HL-60 (cell line): ENCODE measurements around the gene BCAR3.

Source experiments
- TF ChIP-seq, protein P1 (sequence below): IDR thresholded peaks from one replicate; pipeline ENCODE4 v1.5.1; 2011; ENCODE audit warnings: low read length, control low read depth, inconsistent platforms; ENCODE audit not compliant: insufficient read depth
- TF ChIP-seq, protein P2 (sequence below): IDR thresholded peaks from 2 replicates; pipeline ENCODE4 v1.6.1; 2012; ENCODE audit warnings: low read depth; ENCODE audit not compliant: insufficient replicate concordance

DNA sequence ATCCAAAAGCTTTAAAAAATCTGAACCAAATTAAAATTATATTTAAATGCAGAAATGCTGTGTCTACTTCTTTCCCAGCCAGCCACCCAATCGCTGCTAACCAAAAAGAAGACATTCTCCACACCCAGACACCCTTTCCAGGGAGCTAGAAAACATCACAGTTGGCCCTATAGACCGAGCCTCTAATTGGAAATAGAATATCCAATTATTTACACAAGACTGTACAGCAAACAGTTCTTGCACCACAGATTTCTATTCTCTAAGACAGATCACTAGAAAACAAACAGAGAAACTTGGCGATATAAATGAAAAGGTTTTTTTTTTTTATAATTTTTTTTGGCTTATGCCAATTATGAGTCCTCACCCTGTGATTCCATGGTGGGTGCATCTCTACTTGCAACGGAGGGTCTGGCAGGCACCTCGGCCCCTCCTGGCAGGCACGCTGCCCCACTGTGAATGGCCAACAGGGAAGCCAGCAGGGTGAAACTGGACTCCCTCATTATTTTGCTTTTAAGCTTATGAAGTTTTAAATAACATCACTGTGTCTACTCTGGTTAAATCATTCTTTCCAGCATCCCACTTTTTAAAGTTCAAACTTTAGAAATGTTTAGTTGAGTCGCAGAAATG is 29.2 kb downstream of the BCAR3 start:
- TF ChIP-seq, protein P1, sequence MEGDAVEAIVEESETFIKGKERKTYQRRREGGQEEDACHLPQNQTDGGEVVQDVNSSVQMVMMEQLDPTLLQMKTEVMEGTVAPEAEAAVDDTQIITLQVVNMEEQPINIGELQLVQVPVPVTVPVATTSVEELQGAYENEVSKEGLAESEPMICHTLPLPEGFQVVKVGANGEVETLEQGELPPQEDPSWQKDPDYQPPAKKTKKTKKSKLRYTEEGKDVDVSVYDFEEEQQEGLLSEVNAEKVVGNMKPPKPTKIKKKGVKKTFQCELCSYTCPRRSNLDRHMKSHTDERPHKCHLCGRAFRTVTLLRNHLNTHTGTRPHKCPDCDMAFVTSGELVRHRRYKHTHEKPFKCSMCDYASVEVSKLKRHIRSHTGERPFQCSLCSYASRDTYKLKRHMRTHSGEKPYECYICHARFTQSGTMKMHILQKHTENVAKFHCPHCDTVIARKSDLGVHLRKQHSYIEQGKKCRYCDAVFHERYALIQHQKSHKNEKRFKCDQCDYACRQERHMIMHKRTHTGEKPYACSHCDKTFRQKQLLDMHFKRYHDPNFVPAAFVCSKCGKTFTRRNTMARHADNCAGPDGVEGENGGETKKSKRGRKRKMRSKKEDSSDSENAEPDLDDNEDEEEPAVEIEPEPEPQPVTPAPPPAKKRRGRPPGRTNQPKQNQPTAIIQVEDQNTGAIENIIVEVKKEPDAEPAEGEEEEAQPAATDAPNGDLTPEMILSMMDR, result no peak
- TF ChIP-seq, protein P2, sequence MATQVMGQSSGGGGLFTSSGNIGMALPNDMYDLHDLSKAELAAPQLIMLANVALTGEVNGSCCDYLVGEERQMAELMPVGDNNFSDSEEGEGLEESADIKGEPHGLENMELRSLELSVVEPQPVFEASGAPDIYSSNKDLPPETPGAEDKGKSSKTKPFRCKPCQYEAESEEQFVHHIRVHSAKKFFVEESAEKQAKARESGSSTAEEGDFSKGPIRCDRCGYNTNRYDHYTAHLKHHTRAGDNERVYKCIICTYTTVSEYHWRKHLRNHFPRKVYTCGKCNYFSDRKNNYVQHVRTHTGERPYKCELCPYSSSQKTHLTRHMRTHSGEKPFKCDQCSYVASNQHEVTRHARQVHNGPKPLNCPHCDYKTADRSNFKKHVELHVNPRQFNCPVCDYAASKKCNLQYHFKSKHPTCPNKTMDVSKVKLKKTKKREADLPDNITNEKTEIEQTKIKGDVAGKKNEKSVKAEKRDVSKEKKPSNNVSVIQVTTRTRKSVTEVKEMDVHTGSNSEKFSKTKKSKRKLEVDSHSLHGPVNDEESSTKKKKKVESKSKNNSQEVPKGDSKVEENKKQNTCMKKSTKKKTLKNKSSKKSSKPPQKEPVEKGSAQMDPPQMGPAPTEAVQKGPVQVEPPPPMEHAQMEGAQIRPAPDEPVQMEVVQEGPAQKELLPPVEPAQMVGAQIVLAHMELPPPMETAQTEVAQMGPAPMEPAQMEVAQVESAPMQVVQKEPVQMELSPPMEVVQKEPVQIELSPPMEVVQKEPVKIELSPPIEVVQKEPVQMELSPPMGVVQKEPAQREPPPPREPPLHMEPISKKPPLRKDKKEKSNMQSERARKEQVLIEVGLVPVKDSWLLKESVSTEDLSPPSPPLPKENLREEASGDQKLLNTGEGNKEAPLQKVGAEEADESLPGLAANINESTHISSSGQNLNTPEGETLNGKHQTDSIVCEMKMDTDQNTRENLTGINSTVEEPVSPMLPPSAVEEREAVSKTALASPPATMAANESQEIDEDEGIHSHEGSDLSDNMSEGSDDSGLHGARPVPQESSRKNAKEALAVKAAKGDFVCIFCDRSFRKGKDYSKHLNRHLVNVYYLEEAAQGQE, result no peak
